Raji (cell line): ENCODE results near the gene MBD6.
A peak's percentile ranks its signal among the peaks of the same experiment; 100 is the strongest.

Experiments used
- POLR2A ChIP-seq: IDR thresholded peaks from 2 replicates; pipeline ENCODE4 v1.6.1; 2011; ENCODE audit warnings: low read depth, low read length, control low read depth; ENCODE audit not compliant: insufficient read depth

Gene MBD6

GRCh38 chr12:57511588-57512325 is 10.9 kb upstream of the MBD6 start:
- TF ChIP-seq POLR2A, result no peak

GRCh38 chr12:57512665-57513064 is 10.0 kb upstream of the MBD6 start:
- TF ChIP-seq POLR2A, result no peak

- no peak for TF ChIP-seq POLR2A
Observed at GRCh38 chr12:57513266-57513665, 9.4 kb upstream of the MBD6 start.

- TF ChIP-seq POLR2A, result peak; percentile 10; the same call in 1 of the 2 replicates
Observed at GRCh38 chr12:57514720-57515407, 7.8 kb upstream of the MBD6 start.

- 0 out of 2 replicates have a peak, but pooled peaks have one; percentile 2 for TF ChIP-seq POLR2A
Observed at GRCh38 chr12:57515408-57515933, 7.2 kb upstream of the MBD6 start.

- no peak for TF ChIP-seq POLR2A
Observed at GRCh38 chr12:57515934-57516541, 6.6 kb upstream of the MBD6 start.

GRCh38 chr12:57516617-57517153 is 5.9 kb upstream of the MBD6 start:
- TF ChIP-seq POLR2A, result no peak

GRCh38 chr12:57517187-57517586 is 5.4 kb upstream of the MBD6 start:
- TF ChIP-seq POLR2A, result no peak

GRCh38 chr12:57518176-57518919 is 4.3 kb upstream of the MBD6 start:
- no peak for TF ChIP-seq POLR2A

- no peak for TF ChIP-seq POLR2A
Observed at GRCh38 chr12:57518920-57519795, 3.5 kb upstream of the MBD6 start.

GRCh38 chr12:57519796-57520052 is 2.9 kb upstream of the MBD6 start:
- no peak for TF ChIP-seq POLR2A

GRCh38 chr12:57520053-57520818 is 2.4 kb upstream of the MBD6 start, which contains the start of gene DDIT3:
Gene DDIT3, minus strand, starts transcription at chr12:57520514. Its CDS starts 3,108 bp downstream, at chr12:57517406.
- TF ChIP-seq POLR2A, result peak; percentile 99

GRCh38 chr12:57521525-57522010 is 1.1 kb upstream of the MBD6 start:
- TF ChIP-seq POLR2A, result no peak

GRCh38 chr12:57522887-57523705 is 472 bp downstream of the MBD6 start:
- peak; percentile 1 for TF ChIP-seq POLR2A
